Mammary epithelial cell (primary cell): ENCODE results near the gene SF3A2.

ENCODE experiments used
- EZH2 ChIP-seq: IDR thresholded peaks from 2 replicates; pipeline ENCODE4 v1.6.1; 2012; ENCODE audit warnings: low read length, inconsistent platforms, borderline replicate concordance
- TF ChIP-seq, protein P1 (sequence below), 2 donors: IDR thresholded peaks in 1 of 2; conservative IDR thresholded peaks in 1 of 2; 2 replicates each; pipeline ENCODE4 v1.5.1; 2011 to 2012; ENCODE audit warnings: inconsistent platforms in 2 of 2, low read length in 2 of 2, mild to moderate bottlenecking in 2 of 2, control low read depth in 1 of 2, low read depth in 1 of 2; ENCODE audit not compliant: insufficient read depth in 1 of 2; ENCODE audit errors: extremely low read depth in 1 of 2

DNA sequence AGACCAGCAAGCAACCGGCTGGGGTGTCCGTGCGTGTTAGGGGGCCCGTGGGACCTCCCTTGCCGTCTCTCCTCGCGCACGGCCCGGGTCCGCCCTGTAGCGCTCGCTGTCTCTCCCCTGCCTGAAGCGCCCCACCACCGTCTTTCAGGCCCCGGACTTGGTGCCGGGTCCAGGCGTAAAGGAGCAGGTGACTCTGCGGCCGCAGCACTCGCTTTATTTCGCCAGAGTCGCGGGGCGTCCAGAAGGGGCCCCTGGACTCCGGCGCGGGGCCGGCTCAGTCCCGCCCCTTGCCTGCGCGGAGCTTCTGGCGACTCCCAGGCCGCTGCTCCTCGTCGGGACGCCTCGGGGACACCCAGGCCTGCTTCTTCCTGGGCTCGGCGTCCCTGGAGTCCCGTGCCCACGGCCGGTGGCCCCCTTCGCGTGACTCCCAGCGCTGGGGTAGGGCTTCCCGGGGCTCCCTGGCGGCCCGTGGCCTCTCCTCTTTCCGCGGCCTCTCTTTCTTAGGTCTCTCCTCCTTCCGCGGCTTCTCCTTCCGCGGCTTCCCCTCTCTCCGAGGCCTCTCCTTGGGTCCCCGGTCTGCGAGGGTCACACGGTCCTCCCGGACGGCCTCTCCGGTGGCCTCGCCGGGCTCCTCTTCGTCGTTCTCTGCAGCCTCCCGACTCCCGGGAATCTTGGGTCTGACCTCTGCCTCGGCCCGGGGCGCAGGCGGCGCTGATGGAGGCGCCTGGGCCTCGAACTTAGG lies 15.6 kb downstream of the SF3A2 start:
- TF ChIP-seq, protein P1, sequence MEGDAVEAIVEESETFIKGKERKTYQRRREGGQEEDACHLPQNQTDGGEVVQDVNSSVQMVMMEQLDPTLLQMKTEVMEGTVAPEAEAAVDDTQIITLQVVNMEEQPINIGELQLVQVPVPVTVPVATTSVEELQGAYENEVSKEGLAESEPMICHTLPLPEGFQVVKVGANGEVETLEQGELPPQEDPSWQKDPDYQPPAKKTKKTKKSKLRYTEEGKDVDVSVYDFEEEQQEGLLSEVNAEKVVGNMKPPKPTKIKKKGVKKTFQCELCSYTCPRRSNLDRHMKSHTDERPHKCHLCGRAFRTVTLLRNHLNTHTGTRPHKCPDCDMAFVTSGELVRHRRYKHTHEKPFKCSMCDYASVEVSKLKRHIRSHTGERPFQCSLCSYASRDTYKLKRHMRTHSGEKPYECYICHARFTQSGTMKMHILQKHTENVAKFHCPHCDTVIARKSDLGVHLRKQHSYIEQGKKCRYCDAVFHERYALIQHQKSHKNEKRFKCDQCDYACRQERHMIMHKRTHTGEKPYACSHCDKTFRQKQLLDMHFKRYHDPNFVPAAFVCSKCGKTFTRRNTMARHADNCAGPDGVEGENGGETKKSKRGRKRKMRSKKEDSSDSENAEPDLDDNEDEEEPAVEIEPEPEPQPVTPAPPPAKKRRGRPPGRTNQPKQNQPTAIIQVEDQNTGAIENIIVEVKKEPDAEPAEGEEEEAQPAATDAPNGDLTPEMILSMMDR (conservative IDR thresholded peaks at IDR 0.05 in 1 of 2, IDR thresholded peaks at IDR 0.05 in 1 of 2; ENCODE audit: extremely low read depth in 1 of 2, insufficient read depth in 1 of 2, low read depth in 1 of 2, low read length in 2 of 2), result no peak
- TF ChIP-seq EZH2, result no peak
